GM18868 (cell line): ENCODE measurements around the gene C1QTNF7.

ENCODE experiments used
- ATAC-seq: cut with Tn5 transposase; IDR thresholded peaks from one replicate; pipeline ENCODE4 v1.9.1; 2021; ENCODE audit warnings: mild to moderate bottlenecking, moderate library complexity; ENCODE audit not compliant: unreplicated experiment

Gene C1QTNF7

DNA sequence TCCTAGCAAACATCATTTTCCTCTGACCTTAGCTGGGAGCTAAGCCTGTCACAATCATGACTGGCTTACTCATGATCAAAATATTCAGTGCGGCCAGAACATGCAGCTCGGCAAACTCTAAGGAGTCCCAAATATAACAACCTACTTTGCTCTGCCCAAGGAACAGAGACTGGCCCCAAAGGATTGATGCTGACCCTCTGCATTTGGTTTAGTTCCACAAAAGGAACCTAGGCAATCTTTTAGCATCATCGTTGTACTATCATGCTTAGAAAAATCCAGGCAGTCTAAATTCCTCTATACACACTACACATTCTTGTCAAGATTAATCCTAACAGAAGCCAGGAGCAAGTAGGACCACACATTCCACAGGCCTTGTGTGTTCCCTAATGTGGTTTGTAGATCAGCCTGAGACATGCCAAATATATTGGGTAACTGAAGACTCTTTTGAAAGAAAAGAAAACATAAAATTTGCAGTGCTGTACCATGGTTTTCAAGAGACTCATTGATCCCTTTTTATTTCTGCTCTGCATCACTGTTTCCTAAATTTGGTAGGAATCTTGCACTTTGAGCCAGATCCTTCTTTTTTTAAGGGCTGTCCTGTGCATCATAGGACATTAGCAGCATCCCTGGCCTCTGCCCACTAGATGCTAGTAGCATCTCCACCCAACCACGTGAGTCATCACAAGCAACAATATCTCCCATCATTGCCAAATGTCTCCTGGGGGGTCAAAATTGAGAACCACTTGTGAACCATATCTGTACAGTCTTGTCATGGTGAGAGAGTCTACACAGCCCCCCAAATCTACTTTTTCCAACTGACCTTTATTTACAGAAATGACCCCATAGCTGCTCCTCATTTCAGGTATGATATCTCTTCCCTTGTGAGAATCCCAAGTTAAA is 24.3 kb downstream of the C1QTNF7 start:
- ATAC-seq = no peak

DNA sequence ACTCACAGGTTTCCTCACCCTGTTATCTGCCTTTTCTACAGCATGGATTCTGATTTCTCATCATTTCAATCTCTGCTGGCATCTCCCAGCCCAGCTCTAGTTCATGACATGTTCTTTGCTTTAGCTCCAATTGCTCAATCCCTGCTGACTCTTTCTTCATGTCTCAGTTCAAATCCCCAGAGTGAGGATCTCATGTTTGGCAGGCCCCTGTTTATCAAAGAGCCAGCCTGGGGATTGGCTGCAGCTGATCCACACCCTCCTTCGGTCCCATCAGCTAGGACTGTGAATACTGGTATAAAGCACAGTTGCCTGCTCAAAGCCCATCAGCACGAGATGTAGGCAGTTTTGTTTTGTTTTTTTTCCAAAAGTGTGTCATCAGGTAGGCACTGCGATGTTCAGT is 27.5 kb downstream of the C1QTNF7 start:
- ATAC-seq = no peak

DNA sequence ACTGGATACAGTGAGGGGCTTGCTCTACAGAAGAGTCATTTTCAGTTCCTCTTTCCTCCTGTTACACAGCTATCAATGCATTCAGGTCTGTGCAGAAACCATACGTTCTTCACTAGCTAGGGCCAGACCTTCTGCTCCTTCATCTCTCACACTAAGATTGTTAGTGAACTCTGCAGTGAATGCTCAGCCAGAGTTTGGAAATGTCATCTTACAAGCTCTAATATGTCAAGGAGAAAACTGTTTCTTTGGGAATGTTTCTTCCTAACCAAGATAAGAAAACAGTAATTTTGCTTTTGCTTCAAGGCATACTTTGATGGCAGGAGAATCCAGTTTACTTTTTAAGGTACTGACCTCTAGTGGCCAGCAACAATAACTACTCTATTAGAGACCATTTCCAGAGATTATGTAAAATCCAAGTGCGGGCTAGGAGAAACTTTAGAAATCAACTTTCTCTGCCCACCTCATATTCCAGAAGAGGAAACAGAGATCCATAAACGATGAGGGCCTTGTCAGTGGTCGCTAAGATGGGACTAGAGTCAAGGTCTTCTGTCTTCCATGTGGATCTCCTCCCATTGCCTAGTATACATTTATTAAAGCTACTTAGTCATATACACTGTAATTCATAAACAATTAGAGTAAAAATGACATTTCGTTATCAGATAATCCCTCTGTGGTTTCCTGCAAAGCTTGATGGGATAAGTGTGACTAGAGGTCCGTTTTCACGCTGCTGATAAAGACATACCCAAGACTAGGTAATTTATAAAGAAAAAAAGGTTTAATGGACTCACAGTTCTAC is 29.8 kb downstream of the C1QTNF7 start:
- peak; percentile 99 for ATAC-seq

DNA sequence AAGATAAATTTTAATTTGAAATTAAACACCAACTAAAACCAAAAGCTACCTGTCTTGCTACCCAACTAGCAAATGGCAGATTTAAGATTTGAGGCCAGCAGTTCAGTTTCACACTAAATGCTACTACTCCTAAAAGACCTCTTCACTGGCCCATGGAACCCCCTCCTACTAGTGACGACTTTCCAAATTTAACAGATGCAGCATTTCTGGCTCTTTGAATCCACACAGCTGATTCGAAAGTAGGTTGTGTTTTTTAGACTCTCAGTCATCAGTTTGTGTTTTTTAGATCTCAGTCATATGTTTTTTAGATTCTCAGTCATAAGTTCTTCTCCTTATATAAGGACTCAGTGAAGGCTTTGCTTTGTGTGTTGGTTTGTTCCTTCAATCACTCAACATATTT is 30.8 kb downstream of the C1QTNF7 start:
- ATAC-seq = no peak

DNA sequence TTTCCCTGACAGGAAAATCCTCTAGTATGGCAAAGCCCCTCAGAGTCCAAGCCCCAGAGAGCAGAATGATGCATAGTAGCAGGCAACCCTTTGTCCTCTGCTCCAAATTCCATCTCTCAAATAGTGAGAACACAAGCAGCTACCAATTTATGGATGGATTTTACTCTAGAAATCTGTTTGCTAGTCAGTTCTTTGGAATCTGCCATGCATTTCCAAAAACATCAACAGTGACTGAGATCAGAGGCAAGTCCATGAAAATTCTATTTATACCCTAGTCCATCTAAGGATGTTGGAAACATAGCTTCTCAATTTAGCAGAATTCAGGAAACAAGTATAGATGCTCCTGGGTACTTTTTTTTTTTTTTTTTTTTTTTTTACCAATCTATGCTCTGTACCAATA is 31.9 kb downstream of the C1QTNF7 start:
- ATAC-seq = no peak

DNA sequence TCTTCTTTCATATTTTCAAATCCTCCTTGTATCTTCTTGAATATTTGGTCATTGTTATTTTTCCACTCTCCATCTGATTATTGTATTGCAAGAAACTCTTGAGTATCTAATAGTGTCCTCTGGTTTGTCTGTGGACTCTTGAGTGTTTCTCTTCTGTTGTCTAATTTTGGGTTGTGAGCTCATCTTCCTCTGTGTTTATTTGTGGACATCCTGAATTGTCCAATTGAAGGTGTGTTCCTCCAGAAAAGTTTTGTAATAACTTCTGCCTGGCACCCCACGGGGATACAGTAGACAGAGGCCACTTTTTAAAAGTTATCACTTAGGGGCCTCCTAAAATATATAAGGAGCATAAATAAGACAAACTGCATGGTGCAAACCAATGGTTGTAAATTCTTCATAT is 38.8 kb downstream of the C1QTNF7 start:
- no peak for ATAC-seq

DNA sequence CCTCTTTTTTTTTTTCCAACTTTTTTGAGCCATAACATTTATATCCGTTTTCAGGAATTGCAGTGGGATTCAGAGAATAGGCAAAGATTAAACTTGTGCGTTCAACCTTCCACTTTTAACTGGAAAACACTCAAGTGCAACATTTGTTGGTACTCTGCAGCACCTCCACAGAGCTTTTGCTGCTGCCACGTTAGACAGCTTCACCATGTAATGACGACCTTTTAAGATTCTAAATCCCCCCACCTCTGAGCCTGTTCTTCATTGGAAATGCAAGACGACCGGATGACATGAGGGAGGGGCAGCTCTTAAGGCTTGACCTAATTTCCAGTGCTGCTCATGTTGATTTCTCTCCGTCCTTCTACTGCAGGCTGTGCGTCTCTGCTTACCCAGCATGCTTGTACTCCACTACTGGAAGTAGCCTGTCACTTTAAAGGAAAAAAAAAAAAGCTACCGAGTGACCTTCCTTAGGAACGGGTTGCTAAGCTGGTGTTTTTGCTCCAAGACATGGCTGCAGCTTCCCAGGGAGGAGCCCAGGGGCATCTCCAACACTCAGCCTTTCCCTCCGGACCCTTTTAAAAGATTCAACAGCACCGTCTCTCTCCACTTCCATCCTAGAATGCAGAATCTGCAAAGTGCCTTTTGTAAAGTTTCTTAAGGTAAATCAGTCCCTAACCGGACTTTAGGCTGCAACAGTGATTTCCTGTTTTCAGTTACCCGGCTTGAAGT is 41.7 kb downstream of the C1QTNF7 start, which contains the start of gene CC2D2A:
TSS of gene CC2D2A (plus strand) at position 481 of the 726 bp plus-strand sequence. CDS start 6,051 bp downstream, outside the sequence.
- ATAC-seq = peak; percentile 26

DNA sequence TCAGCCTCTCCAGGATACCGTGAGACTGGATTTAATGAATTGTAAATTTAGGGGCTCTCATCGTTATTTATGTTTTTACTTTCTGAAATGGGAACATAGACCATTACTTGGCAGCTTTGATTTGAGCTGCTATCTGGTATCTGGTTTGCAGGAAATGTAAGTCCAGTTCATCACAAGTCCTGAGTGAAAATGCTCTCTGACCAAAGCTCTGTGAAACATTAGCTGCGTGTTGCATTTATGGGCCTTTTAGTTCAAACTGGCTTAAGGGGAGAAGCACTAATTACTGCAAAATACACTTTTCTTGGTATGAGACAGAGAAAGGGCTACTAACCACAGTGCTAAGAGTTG is 42.3 kb downstream of the C1QTNF7 start:
- ATAC-seq = peak; percentile 36

DNA sequence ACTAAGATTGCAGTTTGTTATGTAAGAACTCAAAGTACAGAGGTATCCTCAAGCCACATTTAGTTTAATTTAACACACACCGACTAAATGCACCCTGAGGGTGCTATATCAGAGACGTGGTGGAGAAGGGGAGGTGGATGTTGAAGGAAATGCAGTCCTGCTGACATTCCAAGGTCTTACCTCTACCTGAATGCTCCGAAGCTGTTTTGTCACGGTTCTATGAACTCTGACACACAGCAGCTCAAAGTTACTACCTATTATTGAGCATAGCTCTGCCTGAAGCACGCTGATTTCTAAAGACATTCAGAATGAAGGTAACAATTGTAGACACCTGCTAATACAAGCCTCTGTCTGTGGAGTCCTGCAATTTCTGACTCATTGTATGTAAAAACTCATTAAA is 48.6 kb downstream of the C1QTNF7 start:
- no peak for ATAC-seq

DNA sequence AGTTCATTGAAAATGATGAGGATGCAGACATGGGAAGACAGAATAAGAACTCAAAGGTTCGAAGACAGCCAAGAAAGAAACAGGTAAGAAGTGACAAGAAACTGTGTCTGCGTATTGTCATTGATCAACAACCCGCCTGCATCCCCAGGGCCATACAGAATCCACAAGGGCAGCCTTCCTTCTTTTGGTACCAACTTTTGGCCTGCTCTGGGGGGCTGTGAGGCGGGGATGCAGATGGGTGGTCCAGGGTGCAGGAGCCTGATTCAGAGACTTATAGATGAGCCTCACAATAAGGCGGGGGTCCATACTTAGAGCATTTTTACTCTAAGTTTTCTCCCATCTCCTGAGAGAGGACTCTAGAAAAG is 50.9 kb downstream of the C1QTNF7 start:
- ATAC-seq = no peak

DNA sequence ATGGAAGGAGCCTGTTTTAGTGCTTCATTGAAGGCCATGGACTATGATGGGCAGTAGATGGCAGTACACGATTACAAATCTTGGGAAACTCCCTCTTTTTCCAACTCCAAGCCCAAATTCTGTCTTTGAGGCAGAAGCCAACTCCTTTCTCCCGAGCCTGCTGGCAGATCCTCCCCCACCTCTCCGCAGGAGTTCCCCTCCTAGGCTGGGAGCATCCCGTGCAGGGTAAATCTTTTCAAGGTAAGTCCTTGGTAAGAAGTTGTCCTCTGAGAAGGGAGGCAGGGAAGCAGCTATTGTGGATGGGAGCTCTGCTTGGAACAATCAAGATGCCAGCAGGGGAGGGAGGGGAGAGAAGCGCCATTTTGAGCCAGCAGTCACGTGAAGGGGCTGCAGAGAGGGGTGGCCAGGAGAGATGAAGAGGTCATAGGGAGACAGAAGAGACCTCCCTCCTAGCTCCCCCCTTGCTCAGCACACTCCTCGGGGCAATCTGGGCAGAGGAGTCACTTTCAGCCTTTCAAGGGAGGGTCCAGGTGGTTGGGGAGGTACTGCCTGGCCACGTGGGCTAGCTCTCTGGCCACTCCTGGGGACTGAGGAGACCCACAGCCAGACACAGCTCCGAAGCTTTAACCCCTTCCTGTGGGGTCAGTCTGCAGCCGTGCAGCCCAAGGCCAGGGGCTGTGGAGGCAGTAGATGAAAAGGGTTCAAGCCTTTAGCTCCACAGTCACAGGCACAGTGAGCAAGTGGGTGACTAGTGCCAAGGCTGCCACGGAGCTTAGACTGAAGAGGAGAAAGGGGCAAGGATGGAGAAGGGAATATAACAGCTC is 51.5 kb downstream of the C1QTNF7 start:
- peak; percentile 68 for ATAC-seq

DNA sequence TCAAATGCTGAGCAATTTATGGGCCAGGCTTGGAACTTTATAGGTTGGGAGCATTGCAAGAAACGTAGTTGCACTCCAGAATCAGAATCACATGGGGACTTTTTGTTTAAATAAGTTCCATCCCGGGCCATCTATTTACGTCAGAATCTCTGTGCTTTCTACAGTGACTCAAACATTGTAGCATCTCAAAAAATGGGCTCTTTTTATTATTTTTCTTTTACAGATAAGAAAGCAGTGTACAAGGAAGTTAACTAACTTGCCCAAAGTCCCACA is 52.0 kb downstream of the C1QTNF7 start:
- no peak for ATAC-seq

DNA sequence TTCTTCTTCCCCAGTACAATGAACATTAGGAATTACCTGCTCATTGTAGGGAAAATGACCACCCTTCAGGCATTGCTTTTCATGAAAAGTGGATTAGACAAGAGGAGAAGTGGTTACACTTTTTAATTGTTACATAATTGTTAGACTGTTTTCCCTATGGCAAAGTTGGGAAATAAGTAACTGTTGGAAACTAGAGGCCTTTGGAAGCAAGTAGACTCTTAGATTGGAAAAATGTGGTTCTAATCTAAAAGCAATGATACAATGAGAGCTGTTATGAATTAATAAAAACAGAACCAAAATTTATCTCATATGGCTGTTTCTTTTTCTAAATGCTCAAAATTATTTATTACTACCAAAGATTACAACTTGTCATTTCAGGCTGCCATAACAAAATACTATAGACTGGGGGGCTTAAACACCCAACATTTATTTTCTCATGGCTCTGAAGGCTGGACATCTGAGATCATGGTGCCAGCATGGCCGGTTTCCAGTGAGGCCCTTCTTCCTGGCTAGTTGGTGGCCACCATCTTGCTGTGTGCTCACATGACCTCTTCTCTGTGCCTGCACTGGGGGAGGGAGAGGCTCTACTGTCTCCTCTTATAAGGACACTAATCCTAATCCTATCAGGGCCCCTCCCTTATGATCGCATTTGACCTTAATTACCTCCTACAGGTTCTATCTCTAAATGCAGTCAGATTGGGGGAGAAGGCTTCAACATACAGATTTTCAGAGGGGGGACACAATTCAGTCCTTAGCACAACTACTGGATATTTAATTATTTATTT is 54.3 kb downstream of the C1QTNF7 start:
- ATAC-seq = no peak

DNA sequence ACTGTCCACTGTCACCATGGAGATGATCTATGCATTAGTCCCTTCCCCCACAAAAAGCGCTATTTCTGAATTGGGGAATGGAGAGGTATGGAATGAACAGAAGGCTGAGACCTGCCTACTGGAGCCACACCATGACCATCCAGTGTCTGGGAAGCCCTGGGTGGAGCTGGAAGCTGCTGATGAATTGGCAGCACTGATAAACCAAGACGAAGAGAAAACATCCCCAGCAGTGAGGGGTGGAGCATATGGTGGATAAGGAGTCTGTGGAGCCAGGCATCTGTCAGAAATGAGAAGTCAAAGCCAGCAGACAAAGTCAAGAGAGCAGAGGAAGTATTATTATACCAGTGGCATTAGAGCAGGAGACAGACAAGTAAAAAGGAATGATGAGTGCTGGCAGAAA is 55.0 kb downstream of the C1QTNF7 start:
- no peak for ATAC-seq

DNA sequence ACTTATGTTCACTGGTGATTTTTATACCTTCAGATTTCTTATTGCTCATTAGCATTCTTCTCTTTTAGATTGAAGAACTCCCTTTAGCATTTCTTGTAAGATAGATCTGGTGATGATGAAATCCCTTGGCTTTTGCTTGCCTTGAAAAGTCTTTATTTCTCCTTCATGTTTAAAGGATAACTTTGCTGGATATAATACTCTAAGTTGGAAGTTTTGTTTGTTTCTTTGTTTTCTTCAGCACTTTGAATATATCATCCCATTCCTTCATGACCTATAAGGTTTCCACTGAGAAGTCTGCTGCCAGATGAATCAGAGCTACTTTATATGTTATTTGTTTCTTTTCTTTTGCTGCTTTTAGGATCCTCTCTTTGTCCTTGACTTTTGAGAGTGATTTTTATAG is 60.3 kb downstream of the C1QTNF7 start:
- ATAC-seq = no peak

DNA sequence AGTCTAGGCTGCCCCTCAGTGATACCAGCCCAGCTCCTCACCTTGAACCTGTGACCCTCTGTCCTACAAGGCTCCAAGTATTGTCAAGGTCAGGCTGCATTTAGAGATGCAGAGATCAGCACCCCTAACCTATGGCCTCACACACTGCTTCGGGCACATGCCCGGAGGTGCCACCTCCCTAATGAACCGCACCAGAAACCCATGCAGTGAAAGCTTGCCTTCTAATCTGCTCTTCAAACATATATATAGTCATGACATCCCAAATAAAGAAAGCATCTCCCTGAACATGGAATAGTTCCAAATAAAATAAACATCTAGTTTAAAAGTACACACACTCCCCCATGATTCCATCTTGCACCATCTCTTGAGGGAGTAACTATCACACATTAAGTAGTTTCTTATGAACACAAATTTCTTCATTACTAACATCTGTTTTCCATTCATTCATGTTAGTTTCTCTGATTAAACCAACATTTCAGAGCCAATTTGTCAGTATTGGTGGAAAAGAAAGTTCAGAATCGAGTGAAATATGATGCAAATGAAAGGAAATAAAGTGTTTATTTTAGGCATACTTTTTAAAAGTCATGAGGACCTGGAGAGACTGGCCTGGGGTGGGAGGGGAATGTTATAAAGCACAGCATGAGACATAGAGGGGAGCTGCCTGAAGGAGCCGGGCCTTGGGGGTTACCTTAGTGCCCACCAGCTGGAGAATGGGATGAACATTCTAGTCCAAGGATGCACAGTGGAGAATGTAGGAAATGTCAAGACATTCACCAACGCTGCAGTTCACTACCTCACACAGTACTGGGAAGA is 61.0 kb downstream of the C1QTNF7 start:
- no peak for ATAC-seq

DNA sequence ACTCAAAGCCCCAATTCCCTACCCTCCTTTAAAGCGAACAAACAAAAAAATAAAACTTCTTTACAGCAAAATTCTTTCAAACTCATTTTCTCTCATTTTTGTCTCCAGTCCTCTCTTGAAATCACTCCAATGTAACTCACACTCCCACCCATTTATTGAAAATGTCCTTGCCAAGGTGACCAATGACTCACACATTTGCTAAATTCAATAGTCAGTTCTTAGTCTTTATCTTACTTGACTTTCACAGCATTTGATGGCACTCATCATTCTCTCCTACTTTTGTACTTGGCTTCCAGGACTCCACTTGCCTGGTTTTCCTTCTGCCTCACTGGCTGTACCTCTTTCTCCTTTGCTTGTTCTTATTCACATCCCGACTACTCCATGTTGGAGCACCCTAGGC is 61.7 kb downstream of the C1QTNF7 start:
- ATAC-seq = no peak

DNA sequence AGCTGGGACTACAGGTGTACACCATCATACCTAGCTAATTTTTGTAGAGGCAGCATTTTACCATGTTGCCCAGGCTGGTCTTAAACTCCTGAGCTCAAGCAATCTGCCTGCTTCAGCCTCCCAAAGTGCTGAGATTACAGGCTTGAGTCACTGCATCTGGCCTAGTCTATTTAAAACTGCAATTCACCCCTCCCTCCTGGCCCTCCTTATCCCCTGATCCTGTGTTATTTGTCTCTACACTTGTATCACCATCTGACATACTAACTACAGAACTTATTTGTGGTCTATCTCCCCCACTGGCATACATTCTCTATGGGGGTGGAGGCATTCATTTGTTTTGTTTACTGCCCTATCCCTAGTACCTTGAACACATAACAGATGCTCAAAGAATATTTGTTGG is 65.6 kb downstream of the C1QTNF7 start:
- no peak for ATAC-seq

DNA sequence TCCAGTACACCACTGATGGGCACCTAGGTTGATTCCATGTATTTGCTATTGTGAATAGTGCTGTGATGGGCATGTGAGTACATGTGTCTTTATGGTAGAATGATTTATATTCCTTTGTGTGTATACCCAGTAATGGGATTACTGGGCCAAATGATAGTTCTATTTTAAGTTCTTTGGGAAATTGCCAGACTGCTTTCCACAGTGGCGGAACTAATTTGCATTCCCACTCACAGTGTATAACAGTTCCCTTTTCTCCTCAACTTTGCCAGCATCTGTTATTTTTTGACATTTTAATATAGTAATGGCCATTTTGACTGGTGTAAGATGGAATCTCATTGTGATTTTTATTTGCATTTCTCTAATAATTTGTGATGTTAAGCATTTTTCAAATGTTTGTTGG is 67.8 kb downstream of the C1QTNF7 start:
- no peak for ATAC-seq
